ENCODE results near the gene SH3TC1. TPM values are rescaled to one million over a fixed set of nuclear protein-coding genes. Genes with fewer than 3 reads are reported as not detected.

Gene SH3TC1
- total RNA-seq, 1 experiment from 2014 or later: 22.6 TPM

- DNase-seq (ENCODE audit: low spot score): peak; percentile 67
These were observed 43.0 kb downstream of the SH3TC1 start for GRCh38 chr4:8241895-8242696.

DNA sequence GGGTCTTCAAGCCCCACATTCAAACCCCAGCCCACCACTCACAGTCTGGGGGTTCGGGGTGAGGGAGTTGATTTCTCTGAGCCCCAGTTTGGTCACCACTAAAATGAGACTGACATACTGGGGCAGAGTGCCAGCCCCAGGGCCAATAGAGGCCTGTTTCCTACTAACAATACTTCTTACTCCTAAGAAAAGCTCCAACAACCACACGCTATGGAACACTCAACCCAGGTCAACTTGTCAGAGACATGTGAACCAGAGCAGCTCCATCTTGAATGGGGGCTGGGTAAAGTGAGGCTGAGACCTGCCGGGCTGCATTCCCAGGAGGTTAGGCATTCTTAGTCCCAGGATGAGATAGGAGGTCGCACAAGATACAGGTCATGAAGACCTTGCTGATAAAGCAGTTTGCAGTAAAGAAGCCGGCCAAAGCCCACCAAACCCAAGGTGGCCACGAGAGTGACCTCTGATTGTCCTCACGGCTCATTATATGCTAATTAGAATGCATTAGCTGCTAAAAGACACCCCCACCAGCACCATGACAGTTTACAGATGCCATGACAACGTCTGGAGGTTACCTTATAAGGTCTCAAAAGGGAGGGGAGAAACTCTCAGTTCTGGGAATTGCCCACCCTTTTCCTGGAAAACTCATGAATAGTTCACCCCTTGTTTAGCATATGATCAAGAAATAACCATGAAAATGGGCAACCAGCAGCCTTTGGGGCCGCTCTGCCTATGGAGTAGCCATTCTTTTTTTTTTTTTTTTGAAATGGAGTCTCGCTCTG, 43.9 kb downstream of the SH3TC1 start:
- DNase-seq (ENCODE audit: low spot score): no peak

DNA sequence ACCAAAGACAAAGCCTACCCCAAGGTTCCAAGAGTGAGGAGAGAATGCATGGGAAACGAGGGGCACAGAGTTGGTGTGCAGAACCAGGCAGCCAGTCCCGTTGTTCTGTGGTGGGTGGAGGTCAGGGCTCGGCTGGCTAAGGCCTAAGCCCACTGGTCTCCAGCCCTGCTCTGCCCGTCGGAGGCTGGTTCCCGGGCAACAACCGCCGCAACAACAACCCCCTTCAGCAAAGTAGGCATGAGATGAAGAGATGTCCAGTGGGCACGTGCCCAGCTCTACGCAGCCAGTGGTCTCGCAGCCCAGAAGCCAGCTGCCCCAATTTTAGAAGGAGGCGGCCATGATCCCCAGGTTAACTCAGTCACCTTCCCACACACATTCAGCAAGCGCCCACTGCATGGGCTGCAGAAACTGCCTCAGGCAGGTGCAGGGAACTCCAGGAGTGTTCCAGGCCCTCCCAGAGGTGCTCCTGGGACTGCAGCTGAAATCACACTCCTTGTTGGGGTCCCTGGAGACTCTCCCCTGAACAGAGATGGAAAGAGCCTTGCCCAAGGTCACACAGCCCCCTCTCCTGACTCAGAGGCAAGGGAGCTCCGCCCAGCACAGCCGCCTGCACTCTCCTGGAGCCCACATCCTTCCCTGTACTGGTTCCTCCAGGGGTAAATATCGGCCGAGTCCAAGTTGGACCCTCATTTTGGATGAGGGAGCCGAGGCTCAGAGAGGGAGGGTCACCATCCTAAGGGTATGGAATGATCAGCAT, 45.1 kb downstream of the SH3TC1 start:
- DNase-seq (ENCODE audit: low spot score): no peak

- no peak for DNase-seq (ENCODE audit: low spot score)
These were observed 45.9 kb downstream of the SH3TC1 start for GRCh38 chr4:8244931-8245460.

GRCh38 chr4:8245884-8246833, 47.1 kb downstream of the SH3TC1 start:
- no peak for DNase-seq (ENCODE audit: low spot score)

- DNase-seq (ENCODE audit: low spot score): no peak
These were observed 48.2 kb downstream of the SH3TC1 start for GRCh38 chr4:8247047-8247930.

- no peak for DNase-seq (ENCODE audit: low spot score)
These were observed 49.0 kb downstream of the SH3TC1 start for GRCh38 chr4:8248091-8248490.

DNA sequence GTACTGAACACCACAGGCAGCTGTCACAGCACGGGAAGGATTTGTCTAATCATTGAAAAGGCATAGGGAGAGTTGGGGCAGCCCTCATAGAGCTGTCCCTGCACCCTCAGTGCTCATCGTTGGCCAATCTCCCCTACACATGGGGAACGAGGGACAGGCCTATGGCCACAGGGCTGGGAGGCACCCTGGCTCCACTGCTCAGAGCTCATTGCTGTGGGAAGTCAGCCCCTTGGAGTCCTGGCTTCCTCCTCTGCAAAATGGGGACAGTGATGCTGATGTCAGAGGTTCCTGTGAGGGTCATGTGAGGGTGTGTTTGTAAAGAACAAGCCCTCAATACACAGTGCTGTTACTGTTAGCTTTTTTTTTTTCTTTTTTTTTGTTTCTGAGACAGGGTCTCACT, 51.1 kb downstream of the SH3TC1 start:
- no peak for DNase-seq (ENCODE audit: low spot score)

GRCh38 chr4:8250637-8251036, 51.5 kb downstream of the SH3TC1 start:
- DNase-seq (ENCODE audit: low spot score): no peak

GRCh38 chr4:8251110-8251883, 52.2 kb downstream of the SH3TC1 start:
- no peak for DNase-seq (ENCODE audit: low spot score)

DNA sequence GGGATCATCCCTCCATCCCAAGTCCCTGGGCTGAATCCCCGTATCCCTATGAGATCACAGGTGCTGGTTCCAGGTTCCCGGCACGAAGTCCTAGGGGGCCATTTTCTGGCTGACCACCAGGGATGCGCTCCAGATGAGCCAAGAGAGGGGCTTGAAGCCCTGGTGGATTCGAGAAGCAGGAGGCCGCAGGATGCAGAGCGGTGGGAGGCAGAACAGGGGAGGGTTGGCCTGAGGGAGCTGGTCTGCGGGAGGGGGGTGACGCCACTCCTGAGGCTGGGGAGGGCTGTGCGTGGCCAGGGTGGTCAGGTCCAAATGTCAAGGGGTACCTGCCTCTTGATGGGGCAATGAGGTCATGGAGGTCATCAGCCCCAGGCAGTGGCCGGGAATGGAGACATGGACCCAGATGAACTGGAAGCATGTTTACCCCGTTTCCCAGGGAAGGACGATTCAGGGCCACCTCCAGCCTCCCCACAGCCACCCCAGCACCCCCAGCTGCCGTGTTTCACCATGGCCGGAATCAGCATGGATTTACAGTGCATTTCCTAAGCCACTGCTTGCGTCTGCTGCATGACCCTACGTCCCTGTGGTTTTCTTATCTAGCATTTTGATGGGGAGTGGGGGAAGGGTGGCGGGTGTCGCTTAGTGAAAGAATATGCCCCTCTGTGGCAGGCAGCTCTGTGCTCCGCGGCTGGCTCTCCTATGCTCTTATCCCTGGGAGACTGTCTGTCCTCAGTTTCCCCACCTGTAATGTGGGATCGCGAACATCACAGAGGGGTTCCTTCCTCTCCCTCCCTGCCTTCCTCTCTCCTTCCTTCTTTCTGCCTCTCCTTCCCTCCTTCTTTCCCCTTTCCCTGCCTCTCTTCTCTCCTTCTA, 53.4 kb downstream of the SH3TC1 start:
- no peak for DNase-seq (ENCODE audit: low spot score)

GRCh38 chr4:8254076-8254475, 55.0 kb downstream of the SH3TC1 start:
- no peak for DNase-seq (ENCODE audit: low spot score)

DNA sequence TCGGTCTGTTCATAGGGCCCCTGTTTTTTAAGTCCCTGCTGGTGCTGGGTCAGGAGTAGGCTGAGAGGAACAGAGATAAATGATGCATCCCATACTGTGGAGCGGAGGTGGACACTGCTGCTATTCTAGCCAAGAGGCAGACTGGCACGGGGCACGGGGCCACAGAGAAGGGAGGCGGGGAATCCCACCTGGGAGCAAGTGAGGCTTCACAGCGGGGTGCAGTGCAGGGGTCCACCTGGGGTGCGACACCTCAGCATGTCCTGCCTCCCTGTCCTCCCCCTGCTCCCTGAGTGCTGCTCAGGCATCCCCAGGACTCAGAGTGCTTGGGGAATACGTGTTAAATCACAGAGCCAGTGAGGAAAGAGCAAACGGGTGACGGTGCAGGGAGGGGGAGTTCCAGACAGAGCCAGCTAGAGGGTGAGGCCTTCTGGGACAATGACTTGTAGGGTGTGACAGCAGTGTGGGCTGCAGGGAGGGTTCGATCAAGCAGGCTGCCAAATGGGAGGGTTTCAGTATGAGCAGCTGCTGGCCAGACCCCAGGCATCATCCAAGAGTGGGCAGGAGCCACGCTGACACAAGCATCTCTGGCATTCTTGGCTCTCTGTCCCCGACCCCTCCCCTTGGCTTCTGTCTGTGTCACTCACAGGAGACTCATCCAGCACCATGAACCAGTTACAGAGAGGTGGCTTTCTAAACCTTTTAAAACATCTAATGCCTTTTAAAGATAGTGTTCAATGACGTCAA, 56.8 kb downstream of the SH3TC1 start:
- DNase-seq (ENCODE audit: low spot score): no peak

DNA sequence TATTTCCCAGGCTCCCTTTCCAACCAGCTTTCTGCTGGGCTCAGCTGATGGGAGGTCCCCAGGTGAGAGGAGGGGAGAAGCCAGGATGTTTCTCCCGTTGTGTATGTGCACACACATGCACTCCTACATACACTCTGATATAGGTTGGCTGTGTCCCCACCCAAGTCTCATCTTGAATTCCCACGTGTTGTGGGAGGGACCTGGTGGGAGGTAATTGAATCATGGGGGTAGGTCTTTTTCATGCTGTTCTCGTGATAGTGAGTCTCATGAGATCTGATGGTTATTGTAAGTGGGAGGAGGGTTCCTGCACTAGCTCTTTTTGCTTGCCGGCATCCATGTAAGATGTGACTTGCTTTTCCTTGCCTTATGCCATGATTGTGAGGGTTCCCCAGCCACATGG, 58.8 kb downstream of the SH3TC1 start:
- DNase-seq (ENCODE audit: low spot score): no peak

- DNase-seq (ENCODE audit: low spot score): no peak
These were observed 59.6 kb downstream of the SH3TC1 start for GRCh38 chr4:8258552-8259212.

DNA sequence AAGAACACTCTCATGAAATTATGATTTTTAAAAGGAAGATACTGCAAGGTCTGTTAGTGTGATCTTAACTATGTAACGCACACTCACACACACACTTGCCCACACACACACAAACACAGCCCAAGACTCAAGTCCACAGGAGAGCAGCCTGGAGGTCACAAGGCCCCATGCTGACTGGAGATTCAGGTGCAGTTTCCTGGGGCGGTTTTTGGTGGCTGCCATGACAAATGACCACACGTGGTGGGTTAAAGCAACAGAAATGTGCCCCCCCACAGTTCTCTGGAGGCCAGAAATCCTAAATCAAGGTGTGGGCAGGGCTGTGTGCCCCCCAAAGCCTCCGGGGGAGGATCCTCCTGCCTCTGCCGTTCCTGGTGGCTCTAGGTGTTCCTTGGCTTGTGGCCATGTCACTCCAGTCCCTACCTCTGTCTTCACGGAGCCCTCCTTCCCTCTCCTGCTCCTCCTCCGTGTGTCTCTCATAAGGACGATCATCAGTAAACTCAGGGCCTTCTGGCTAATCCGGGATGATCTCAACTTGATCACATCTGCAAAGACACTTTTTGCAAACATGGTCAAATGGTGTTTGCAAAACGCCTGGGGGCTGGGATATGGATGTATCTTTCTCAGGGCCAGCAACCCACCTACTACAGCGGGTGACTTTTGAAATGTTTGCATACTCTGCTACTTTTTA, 60.8 kb downstream of the SH3TC1 start:
- no peak for DNase-seq (ENCODE audit: low spot score)
